NB4 (cell line): ENCODE measurements around the gene DSCAM.

Source experiments
- CTCF ChIP-seq: IDR thresholded peaks from one replicate; pipeline ENCODE4 v1.5.1; 2012; ENCODE audit warnings: low read depth, low read length
- MAX ChIP-seq: IDR thresholded peaks from 2 replicates; pipeline ENCODE4 v1.6.1; 2011; ENCODE audit warnings: low read depth, low read length
- MYC ChIP-seq: IDR thresholded peaks from 2 replicates; pipeline ENCODE4 v1.6.1; 2011; ENCODE audit warnings: low read depth, low read length
- POLR2A ChIP-seq: IDR thresholded peaks from 2 replicates; pipeline ENCODE4 v1.6.1; 2011; ENCODE audit warnings: mild to moderate bottlenecking; ENCODE audit not compliant: insufficient read length; ENCODE audit errors: extremely low read depth

DNA sequence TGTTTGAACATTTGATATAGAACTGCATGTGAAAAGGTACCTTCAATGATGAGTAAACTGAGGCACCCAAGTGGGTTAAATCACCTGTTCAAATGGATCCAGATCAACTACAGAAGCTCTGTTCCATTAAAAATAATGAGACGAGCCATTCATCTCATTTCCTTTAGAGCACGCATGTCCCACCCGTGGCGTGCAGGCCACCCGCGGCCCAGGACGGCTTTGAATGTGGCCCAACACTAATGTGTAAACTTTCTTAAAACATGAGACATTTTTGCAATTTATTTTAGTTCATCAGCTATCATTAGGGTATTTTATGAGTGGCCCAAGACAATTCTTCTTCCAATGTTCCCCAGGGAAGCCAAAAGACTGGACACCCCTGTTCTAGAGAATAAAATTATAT lies 381.6 kb downstream of the DSCAM start:
- no peak for TF ChIP-seq CTCF
- TF ChIP-seq MAX = no peak
- TF ChIP-seq POLR2A = no peak
- no peak for TF ChIP-seq MYC
